ENCODE results near the gene ROPN1. TPM values are rescaled to one million over a fixed set of nuclear protein-coding genes. Genes with fewer than 3 reads are reported as not detected.

ROPN1 gene
- total RNA-seq, 1 donor from 2014 or later, result not detected

DNA sequence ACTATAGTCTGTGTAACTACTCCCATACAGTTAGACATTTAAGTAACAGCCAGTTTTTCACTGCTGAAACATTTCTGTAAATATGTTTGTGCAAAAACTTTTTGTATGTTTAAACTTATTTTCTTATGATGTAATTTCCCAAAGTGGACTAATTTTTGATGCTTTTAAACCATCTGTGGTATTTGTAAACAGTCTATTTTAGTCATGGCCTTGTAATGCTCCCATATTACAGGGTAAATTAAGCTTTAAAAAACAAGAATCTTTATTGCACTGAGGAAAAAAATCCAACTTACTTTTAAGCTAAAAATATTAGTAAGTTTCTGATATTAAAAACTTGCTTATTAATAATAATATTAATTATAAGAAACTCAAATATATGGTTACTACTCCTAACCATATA lies 44.4 kb downstream of the ROPN1 start:
- DNase-seq, result no peak

DNA sequence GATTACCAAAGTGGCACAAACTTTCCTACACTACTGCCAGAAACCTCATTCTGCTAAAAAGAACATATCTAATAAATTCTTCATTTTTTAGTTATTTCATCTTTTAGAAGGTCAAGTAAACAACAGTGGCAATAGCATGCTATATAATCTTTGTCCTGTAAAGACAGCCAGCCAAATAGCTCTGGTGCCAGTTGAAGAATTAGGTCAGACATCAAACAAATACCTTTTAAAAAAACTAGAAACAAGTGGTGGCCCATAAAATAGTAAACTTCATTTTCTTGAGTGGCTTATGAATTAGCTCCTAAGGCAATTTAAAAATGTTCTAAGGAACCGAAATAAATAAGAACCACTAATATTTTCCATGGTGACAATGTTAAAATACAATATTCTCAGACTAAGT lies 50.4 kb downstream of the ROPN1 start:
- DNase-seq, result no peak

DNA sequence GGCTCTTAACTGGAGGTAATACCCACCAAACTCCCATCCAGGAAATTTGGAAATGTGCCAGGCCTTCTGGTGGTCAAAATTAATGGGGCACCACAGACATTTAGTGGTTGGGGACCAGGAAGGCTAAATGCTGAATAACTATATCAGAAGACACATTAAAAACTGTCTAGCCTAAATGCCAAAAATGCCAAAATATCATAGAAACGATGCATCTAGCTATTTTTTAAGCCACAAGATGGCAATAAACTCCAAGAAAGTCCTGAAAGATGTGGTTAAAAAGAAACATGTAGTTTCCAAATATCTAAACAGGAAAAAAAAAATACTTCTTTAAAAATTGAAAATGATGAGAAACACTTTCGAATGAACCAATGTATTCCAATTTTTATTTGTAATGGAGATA lies 50.8 kb downstream of the ROPN1 start:
- no peak for DNase-seq

DNA sequence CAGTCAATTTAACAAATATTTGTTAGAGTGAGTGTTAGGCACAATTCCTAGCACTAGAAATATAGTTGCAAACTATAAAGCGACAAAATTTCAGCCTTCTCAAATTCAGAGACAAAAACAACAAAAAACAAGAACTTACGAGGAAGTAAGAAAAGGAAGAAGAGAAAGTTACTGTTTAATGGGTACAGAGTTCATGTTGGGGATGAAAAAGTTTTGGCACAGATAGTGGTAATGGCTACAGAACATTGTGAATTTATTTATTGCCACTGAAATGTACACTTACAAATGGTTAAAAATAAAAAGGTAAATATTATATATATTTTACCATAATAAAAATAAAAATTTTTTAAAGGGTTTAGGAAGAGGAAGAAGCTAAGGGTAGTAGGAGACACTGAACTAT lies 52.2 kb downstream of the ROPN1 start:
- DNase-seq, result no peak

DNA sequence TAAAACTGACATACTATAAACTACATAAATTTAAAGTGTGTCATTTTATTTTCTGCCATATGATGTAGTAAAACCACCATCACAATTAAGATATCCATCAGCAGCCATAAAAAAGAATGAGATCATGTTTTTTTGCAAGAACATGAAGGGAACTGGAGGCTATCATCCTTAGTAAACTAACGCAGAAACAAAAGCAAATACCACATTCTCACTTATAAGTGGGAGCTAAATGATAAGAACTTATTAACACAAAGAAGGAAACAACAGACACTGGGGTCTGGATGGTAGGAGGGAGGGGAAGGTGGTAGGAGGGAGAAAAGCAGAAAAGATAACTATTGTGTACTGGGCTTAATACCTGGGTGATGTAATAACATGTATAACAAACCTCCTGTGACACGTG lies 55.5 kb downstream of the ROPN1 start:
- no peak for DNase-seq

DNA sequence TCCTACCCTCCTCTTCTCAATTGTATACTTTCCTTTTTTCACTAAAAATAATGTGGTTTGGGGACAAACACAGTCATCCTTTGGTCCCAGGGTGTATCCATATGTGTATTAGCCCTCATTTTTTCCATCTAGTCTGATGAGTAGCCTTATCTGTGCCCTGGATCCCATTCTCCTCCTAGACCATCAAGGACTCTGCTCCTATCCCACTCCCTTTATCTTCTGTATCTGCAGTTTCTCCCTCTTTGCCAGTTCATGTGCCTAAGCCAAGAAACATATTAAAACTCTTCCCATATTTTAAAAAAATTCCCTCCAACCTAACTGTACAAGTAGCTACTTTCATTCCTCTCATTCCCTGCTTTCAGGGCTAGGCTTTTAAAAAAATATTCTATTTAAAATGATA lies 56.1 kb downstream of the ROPN1 start:
- no peak for DNase-seq

DNA sequence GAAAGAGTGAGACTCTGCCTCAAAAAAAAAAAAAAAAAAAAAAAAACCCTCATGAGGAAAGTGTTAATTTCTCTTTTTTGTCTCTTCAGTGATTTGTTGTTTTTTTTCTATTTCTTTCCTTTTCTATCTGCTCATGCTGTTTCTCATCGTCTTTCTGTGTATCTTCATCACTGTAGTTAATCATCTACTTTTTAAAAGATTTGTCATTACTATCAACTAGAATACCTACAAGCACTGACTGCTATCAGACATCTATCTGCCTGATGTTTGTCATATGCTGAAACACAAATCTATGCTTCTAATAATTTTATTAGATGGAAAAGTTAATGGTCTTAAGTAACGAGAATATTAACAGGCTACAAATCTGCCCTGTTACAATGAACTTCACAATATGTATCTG lies 57.7 kb downstream of the ROPN1 start:
- DNase-seq, result no peak

DNA sequence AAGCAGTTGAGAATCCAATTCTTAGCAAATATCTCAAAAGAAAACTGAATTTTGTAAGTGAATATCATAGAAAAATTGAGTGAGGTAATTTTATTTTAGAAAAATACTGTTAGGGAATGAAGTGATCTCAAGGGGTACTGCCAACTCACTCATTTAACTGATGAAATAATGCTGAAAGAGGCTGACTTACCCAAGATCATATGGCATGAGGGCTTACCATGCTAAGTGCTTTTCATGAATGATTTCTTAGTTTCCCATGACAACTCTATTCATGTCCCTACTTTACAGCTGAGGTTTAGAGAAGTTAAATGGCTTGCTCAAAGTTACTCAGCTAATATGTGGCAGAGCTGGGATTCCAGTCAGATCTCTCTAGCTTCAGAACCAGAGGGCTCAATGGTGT lies 61.5 kb downstream of the ROPN1 start:
- no peak for DNase-seq

DNA sequence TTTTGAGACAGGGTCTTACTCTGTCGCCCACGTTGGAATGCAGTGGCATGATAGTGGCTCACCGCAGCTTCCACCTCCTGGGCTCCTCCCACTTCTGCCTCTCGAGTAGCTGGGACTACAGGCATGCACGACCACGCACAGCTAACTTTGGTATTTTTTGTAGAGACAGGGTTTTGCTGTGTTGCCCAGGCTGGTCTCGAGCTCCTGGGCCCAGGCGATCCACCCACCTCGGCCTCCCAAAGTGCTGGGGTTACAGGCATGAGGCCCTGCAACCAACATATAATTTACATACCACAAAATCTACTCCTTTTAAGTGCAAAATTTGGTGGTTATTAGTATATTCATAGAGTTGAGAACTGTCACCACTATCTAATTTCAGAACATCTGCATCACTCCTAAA lies 62.6 kb downstream of the ROPN1 start:
- no peak for DNase-seq

DNA sequence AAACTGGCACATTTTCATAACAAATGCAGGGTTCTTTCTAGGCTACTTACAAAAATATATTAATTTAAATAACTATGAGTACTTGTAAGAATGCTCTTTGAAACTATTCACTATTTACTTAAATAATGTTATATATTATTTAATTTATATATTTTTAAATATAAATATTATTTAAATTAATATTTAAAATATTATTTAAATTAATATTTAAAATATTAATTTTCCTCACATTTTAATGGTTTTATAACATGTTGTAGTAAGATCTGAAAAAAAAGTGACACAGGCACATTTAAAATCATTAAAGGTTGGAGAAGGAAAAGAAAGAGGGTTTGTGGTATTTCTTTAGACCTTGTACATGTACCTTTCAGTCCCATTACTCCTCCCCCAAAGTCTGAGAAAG lies 65.5 kb downstream of the ROPN1 start:
- no peak for DNase-seq

DNA sequence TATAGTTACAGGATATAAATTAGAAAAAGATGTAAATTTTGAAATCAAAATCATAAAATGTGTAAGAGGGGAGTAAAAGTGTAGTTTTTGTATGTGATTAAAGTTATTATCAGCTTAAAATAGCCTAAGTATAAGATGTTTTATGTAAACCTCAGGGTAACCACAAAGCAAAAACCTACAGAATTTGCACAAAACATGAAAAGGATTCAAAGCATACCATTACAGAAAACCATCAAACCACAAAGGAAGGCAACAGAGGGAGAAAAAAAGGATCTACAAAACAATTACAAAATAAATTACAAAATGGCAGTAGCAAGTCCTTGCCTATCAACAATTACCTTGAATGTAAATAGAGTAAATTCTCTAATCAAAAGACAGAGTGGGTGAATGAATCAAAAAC lies 71.1 kb downstream of the ROPN1 start:
- DNase-seq, result no peak

DNA sequence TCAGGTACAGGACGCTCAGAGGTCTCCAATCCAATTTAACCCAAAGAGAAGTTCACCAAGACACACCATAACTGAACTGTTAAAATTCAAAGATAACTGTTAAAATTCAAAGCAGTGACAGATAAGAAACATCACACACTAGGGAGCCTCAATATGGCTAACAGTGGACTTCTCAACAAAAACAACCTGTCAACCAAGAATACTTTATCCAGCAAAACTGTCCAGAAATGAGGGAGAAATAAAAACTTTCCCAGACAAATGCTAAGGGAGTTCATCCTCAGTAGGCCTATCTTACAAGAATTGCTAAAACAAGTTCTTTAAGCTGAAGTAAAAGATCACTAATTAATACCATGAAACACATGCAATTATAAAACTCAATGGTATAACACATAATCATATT lies 71.5 kb downstream of the ROPN1 start:
- no peak for DNase-seq

DNA sequence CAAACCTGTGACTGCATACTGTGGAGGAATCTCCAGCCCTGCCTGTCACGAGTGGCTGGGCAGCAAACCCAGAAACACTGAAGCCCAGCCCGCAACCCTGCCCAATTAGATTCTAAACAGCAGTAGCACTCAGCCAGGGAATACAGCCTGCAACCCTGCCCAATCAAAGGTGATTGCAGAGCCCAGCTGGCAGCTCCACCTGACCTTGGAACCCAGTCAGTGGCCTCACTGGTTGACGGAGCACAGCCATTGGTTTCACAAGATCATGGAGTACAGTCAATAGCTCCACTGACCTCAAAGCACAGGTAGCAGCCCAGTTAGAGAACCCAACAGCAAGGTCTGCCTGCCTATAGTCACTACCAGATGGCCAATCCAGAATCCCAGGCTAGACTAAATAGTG lies 72.6 kb downstream of the ROPN1 start:
- no peak for DNase-seq

Other genes starting within 250 kb of the ROPN1 start
- 52.5 TPM for gene MYLK, start 107.8 kb downstream of the ROPN1 start, total RNA-seq
- 71.7 TPM for gene CCDC14, start 30.9 kb downstream of the ROPN1 start, total RNA-seq
- 37.3 TPM for gene KALRN, start 41.2 kb upstream of the ROPN1 start, total RNA-seq